ENCODE results near the gene KRTDAP. TPM values are rescaled to one million over a fixed set of nuclear protein-coding genes. Genes with fewer than 3 reads are reported as not detected.

KRTDAP gene
- total and polyA plus RNA-seq, 9 of the 15 experiments (the other 6 are each of a cell fraction or from before 2014, with no cell fraction given), result not detected

GRCh38 chr19:35534803-35535480, 44.7 kb upstream of the KRTDAP start:
- H3K9me1 ChIP-seq (ENCODE audit: control insufficient read depth, insufficient read depth, low read length), result no peaks in the 10 kb centered on the region
- peaks cover 24 to 56% of the 10 kb centered on the region in 2 experiments; a peak in 4 of 5 replicates for H3K27me3 ChIP-seq (ENCODE audit: control insufficient read depth in 2 of 2, insufficient read depth in 2 of 2, low read length in 2 of 2)
- H3K9ac ChIP-seq (ENCODE audit: insufficient read depth in 1 of 2, low read depth in 2 of 2, low read length in 2 of 2), result no peak overlapping the region
- intact Hi-C loops (cut with micrococcal nuclease) (no loop called here), in situ Hi-C loops (cut with MboI) (no loop called here)
- no peak overlapping the region for H3K4me2 ChIP-seq (ENCODE audit: insufficient read depth, low read length)
- BruUV-seq (replicated peaks), result no TSS peak
- no peaks in the 10 kb centered on the region; the same call in none of the 2 replicates for H4K20me1 ChIP-seq (replicated peaks; ENCODE audit: control insufficient read depth, insufficient read depth, low read length)
- ChIA-PET POLR2A (interaction anchor here (0.7 kb wide), 1 partner anchor 264 kb away, joined by 3 read pairs; no protein-coding TSS in a partner anchor), CTCF (ENCODE audit: low intra/inter-chr PET ratio) (no interaction called here)
- 23% methylated on average over 10 of the region's 10 CpGs for WGBS (ENCODE audit: insufficient coverage, low coverage, missing lambda C conversion rate)
- DNase-seq (ENCODE audit: extremely low read depth in 1 of 4, low spot score in 3 of 4) (no peak), FAIRE-seq (no peak), ATAC-seq (no peak)
- H3K4me3 ChIP-seq, result no peak overlapping the region
- H3K27ac ChIP-seq (ENCODE audit: extremely low read depth, low read depth, low read length), result no peak overlapping the region
- H3K9me3 ChIP-seq (replicated peaks; ENCODE audit: control insufficient read depth, insufficient read depth, low read depth, low read length), result no peaks in the 10 kb centered on the region
- peaks cover 3 to 16% of the 10 kb centered on the region in 2 experiments; a peak in 3 of 5 replicates for H3K4me1 ChIP-seq (replicated peaks in 1 of 2; ENCODE audit: control insufficient read depth in 2 of 2, insufficient read depth in 2 of 2, low read length in 2 of 2)
- no peak overlapping the region for H2AFZ ChIP-seq (ENCODE audit: low read depth, low read length)
- no peaks in the 10 kb centered on the region for H3K36me3 ChIP-seq (ENCODE audit: control insufficient read depth, insufficient read depth, low read length)
- H3K79me2 ChIP-seq (ENCODE audit: control insufficient read depth, insufficient read depth, low read length), result no peaks in the 10 kb centered on the region
- no peak for TF ChIP-seq KLF6 (CRISPR knock-in tag; IDR thresholded peaks at IDR 0.05; ENCODE audit: borderline replicate concordance)
- TF ChIP-seq NBN (IDR thresholded peaks at IDR 0.05; ENCODE audit: low read depth), result no peak
- TF ChIP-seq ZNF75A (CRISPR knock-in tag; IDR thresholded peaks at IDR 0.05), result no peak
- no peak for TF ChIP-seq HMGXB4 (CRISPR knock-in tag; IDR thresholded peaks at IDR 0.05)
- TF ChIP-seq POLR2G (IDR thresholded peaks at IDR 0.05; ENCODE audit: low read depth, low read length), result no peak
- no peak for TF ChIP-seq CBFA2T2 (conservative IDR thresholded peaks at IDR 0.05)
- no peak for TF ChIP-seq ZBTB9 (CRISPR knock-in tag; IDR thresholded peaks at IDR 0.05)
- TF ChIP-seq CHCHD3 (CRISPR knock-in tag; IDR thresholded peaks at IDR 0.05), result no peak
- TF ChIP-seq NCOA1 (IDR thresholded peaks at IDR 0.05; ENCODE audit: low read depth), result no peak
- TF ChIP-seq CC2D1A (IDR thresholded peaks at IDR 0.05), result no peak
- TF ChIP-seq NR2C2 (CRISPR knock-in tag; IDR thresholded peaks at IDR 0.05), result no peak
- TF ChIP-seq NR2C2 (tag; IDR thresholded peaks at IDR 0.05), result no peak
- no peak for TF ChIP-seq ZNF212 (CRISPR knock-in tag; IDR thresholded peaks at IDR 0.05)
- TF ChIP-seq U2AF2 (optimal IDR thresholded peaks at IDR 0.05; ENCODE audit: low read depth, low read length), result no peak
- TF ChIP-seq NCOR1 (IDR thresholded peaks at IDR 0.05), result no peak
- no peak for TF ChIP-seq TOE1 (IDR thresholded peaks at IDR 0.05; ENCODE audit: borderline replicate concordance)
- TF ChIP-seq TOE1 (CRISPR knock-in tag; IDR thresholded peaks at IDR 0.05; ENCODE audit: borderline replicate concordance, low read depth), result no peak
- TF ChIP-seq ZBTB43 (CRISPR knock-in tag; IDR thresholded peaks at IDR 0.05), result no peak
- no peak for TF ChIP-seq NFE2L1 (tag; IDR thresholded peaks at IDR 0.05; ENCODE audit: borderline replicate concordance, low read depth)

All from K562 (cell line).